GM19240 (cell line): ENCODE results near the gene PTPRN2.
"Not testable (repeated sequence)": the region's sequence is repeated elsewhere in the genome, so short reads cannot be mapped to it uniquely, and the experiment has no call there.

Experiments
- DNase-seq: peaks from one replicate; pipeline ENCODE4 v3.0.0; 2011; ENCODE audit warnings: low spot score; ENCODE audit not compliant: insufficient read length

PTPRN2 gene

DNA sequence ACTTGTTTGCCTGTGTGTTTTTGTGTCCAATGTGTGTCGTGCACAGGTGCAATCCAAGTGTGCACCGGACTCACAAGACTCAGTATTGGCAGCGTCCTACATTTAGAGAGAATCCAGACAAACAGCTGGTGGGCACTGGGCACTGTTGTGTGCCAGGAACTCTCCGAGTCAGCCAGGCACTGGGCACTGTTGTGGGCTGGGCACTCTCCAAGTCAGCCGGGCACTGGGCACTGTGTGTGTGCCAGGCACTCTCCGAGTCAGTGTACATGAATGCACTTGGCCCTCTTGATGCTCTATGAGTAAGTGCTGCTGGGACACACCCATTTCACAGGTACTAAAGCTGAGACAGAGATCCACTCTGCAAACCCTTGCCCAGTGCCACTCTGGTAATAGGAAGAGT lies 303.5 kb downstream of the PTPRN2 start:
- no peak for DNase-seq

DNA sequence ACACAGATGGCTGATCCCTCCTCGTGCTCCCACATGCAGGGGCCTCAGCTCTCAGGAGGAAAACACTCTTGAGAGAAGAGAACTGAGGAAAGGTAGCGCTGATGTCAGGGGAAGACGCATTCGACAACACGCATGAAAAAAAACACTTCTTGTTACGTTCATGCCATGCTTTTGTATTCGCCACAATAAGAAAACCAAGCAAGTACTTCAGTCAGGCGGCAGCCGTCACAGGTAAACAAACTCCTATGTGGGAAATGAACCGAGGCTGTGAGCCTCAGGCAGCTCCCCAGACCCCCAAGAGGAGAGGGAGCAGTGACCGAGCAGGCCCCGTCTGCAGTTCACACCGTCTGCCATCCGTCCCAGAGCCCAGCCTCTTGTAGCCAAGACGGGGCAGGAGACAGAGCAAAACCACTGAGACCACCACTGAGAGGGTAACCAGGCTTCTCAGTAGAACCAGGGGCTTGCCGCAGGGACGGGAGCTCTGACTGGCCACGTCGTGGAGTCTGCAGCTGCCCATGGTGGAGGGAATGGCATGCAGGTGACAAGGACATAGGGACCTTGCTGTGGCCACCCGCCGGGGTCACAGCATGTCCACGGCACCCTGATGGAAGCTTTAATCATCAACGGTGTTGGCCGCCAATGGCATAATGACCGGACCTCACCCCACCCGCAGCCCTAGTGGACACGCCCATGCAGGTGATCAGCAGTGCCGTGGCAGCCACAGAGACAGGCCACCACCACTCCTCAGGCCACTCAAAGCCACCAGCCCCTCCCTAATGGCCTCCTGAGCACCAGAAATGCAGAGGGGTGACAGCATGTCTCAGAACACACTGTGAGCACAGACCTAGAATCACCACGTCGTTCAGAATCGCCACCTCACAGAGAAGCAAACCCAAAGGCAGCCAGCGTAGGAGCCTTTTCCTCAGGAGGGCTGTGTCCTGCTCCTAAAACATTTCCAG lies 304.3 kb downstream of the PTPRN2 start:
- no peak for DNase-seq

DNA sequence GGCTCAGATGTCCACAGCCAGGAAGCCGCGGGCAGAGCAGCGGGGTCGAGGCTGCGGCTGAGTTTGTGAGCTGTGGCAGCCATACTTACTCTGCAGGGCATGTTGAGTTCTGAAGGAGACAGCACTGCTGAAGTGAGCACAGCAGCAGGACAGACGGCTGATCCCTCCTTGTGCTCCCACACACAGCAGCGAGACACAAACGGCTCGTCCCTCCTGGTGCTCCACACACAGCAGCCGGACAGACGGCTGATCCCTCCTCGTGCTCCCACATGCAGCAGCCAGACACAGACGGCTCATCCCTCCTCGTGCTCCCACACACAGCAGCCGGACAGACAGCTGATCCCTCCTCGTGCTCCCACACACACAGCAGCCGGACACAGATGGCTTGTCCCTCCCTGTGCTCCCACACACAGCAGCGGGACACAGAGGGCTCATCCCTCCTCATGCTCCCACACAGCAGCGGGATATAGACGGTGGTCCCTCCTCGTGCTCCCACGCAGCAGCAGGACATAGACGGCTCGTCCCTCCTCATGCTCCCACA lies 305.1 kb downstream of the PTPRN2 start:
- DNase-seq: no peak

DNA sequence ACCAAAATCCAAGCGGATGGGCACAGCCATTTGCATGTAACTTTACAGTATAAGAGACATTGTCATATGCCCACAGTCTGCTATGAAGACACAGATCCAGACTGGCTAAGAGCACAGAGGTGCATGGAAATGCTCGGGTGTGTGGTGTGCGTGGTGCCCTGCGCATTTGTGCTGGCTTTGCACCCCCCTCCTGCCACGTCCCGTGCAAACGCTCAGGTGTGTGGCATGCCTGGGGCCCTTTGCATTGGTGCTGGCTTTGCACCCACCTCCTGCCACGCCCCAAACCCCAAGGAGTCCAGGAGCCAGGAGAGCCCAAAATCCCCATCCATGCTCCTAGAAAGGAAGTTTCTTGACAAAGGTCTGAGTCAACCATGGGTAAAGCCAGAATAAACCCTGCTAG lies 306.2 kb downstream of the PTPRN2 start:
- DNase-seq: no peak

DNA sequence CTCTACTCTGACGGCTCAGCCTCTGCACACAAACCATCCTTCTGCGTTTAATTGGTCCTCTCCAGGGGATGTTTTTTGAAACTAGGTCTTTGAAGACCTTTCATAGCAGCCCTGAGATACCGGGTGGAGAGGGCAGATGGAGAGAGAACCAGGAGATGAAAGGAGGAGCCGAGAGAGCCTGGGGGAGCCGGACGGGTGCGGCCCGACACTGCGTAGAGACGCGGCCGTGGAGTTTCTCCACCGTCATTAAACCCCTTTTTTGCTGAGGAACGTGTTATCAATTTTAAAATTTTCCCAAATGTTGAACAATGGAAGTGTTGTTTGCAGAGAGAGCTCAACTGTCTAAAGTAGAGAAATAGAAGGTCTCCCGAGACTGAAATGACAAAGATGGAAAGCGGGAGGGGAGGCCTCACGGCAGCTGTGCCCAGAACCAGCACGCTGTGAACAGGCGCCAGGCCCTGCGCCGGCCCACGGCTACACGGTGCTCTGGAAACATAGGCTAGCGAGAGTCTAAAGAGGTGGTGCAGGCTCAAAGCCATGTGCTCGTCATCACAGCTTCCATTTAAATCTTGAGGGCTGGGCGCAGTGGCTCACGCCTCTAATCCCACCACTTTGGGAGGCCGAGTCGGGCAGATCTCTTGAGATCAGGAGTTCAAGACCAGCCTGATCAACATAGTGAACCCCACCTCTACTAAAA lies 307.0 kb downstream of the PTPRN2 start:
- no peak for DNase-seq

DNA sequence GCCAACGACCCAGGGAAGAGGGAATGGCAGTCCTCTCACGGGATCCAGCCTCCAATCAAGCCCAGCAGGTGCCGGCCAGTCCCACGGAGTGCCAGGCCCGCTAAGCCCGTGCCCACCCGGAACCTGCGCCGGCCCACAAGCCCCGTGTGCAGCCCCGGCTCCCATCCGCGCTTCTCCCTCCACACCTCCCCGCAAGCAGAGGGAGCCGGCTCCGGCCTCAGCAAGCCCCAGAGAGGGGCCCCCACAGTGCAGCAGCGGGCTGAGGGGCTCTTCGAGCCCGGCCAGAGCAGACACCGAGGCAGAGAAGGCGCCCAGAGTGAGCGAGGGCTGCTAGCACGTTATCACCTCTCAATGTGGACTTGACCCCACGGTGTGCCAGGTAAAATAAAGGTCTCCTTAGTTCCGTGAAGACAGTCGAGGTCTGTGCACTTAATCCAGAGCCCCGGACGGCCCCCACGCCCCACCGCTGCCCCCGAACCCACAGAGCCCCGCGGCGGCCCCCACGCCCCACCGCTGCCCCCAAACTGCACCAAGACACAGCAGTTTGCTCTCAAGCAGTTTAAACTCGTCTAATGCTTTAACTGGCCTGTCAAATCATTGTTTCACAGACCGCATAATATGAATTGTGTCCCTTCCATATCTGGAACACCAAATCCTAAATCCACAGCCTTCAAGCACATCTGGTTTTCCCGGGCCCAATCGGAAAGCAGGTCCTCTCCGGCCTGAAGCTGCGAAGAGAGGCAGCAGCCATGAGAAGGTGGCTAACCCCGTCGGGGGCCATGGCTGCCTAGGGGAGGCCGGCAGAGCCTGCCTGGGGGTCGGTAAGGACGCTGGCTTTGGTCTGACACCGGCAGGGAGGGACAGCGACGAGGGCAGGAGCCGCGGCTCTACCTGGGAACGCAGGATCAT lies 307.8 kb downstream of the PTPRN2 start:
- DNase-seq: no peak

DNA sequence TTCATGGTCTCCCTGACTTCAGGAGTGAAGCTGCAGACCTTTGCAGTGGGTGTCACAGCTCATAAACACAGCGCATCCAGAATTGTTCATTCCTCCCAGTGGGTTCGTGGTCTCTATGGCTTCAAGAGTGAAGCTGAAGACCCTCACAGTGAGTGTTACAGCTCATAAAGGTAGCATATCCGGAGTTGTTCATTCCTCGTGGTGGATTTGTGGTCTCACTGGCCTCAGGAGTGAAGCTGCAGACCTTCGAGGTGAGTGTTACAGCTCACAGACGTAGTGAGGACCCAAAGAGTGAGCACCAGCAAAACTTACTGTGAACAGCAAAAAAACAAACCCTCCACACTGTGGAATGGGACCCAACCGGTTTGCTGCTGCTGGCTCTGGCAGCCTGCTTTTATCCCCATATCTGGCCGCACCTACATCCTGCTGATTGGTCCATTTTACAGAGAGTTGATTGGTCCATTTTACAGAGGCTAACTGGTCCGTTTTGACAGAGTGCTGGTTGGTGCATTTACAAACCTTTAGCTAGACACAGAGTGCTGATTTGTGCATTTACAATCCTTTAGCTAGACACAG lies 308.8 kb downstream of the PTPRN2 start:
- no peak for DNase-seq

DNA sequence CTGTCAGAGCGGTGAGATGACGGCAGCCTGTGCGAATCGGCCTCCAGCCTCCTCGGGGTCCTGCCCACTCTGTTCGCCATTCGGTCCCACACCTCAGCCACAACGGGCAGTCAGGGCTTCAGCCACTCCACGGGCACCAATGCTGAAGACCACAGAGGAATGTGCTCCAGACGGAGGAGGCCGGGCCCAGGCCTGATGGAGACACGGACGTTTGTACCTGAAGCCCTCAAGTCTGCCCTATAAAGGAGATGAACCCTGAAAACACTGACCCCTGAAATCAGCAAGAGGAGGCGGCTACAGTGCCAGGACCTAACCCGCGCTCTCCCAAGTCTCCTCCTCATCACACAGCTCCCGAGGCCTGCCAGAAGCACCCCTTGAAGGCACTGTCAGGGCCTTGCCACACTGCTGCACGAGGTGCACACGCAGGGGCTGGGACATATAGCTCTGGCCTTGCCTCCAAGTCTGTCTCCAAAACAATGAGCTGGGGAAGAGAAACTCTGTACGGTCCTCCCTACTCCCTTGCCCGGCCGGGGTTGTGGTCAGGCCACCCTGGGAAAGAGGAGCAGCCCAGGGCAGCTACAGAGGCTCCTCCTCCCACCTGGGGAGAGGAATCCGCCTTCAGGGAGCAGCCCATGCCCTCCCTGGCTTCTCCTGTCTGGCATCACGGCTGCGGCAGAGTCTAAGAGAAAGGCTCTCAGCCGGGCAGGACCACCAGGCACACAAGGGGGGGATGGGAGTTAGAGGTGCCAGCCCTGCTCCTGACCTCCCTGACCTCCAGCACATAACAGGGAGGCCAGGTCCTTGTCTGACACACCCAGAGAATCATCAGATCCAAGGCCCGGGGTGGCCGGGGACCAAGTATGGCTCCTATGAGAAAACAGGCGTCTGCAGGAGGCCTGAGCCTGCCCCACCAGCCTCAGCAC lies 310.1 kb downstream of the PTPRN2 start:
- DNase-seq: no peak

DNA sequence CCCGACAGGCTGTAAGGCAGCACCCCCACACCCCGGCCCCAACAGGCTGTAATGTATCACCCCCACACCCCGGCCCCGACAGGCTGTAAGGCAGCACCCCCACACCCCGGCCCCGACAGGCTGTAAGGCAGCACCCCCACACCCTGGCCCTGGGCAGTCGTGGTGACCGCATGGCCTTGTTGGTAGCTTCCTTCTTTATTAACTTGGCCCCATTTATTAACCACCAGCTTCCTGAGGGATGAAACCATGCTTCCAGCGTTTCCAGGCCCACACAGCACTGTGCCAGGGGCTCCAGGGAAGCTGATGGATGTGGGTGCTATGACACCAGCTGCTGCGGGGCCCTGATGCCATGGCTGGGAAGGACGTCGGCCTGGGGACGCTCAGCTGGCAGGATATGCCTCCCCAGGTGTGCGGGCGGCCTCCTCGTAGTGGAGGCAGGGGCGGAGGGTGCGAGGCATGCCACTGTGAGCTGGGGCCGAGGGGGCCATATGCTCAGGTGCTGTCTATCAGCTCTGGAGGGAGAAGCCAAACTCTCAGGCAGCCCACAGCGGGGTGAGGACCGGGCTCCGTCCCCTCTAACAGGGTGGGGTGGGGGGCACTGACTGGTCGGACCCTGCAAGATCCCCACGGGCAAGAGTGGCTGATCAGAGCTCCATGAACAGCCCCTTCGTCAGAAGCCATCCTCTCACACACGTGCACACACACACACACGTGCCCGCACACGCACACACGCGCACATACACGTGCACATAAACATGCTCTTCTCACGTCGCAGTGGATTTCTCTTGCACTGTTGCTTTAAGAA lies 311.0 kb downstream of the PTPRN2 start:
- no peak for DNase-seq

DNA sequence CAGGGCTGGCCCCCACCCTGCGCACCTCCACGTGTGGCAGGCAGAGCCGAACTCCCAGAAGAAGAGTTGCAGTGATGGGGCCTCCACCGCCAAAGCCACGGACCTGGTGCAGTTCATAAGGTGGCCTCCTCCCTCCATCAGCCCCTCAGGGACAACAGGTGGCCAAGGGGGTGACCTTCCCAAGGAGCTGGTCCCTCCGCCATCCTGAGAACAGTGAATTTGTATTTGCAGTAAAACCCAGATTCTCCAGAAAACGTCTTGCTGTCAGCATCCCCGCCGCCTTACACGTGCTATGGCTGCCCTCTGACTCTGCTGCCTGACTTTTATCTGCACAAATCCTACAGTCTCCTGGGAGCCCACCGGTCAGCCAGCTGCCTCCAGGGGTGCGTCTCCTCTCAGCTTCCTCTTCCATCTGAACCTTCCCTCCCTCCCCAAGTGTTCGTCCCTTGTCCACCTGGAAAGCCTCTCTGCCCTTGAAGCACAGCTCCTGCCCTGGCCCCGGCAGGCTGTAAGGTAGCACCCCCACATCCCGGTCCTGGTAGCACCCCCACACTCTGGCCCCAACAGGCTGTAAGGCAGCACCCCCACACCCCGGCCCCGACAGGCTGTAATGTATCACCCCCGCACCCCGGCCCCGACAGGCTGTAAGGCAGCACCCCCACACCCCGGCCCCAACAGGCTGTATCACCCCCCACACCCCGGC lies 311.8 kb downstream of the PTPRN2 start:
- DNase-seq: no peak

DNA sequence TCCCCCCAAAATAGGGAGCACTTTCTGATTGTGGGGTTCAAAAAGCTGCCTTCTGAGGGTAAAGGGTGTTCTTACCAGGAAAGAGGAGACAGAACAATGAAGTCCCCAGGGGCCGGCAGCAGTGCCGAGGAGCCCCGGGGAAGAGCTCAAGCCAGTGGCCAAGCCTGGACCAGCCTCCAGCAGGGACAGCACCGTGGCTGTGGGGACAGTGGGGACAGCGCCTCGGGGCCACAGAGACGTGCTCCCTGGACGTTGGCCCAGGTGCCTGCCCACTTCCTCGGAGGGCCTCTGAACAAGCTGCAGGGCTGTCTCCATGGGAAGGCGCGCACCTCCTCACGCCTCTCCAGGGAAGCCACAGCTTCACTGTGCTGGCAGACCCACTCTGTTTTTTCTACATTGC lies 312.6 kb downstream of the PTPRN2 start:
- DNase-seq: no peak

DNA sequence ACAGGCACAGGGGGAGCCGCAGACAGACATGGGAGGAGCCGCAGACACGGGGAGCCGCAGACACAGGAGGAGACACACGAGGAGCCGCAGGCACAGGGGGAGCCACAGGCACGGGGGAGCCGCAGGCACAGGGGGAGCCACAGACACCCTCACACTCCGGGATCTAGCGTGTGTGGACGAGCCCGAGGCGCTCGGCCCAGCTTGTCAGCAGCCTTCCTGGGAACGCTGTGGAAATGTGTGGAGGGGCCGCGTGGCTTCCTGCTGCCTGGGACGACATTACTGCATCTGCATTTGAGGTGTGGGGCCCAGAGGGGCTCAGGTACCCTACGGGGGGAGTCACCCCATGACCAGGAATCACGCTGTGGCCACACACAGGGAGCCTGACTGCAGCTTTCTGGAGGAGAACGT lies 313.2 kb downstream of the PTPRN2 start:
- no peak for DNase-seq

DNA sequence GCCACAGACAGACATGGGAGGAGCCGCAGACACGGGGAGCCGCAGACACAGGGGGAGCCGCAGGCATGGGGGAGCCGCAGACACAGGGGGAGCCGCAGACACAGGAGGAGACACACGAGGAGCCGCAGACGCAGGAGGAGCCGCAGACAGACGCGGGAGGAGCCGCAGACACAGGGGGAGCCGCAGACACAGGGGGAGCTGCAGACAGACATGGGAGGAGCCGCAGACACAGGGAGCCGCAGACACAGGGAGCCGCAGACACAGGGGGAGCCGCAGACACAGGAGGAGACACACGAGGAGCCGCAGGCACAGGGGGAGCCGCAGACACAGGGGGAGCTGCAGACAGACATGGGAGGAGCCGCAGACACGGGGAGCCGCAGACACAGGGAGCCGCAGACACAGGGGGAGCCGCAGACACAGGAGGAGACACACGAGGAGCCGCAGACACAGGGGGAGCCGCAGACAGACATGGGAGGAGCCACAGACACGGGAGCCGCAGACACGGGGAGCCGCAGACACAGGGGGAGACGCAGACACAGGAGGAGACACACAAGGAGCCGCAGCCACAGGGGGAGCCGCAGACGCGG lies 313.8 kb downstream of the PTPRN2 start:
- DNase-seq: not testable (repeated sequence)

DNA sequence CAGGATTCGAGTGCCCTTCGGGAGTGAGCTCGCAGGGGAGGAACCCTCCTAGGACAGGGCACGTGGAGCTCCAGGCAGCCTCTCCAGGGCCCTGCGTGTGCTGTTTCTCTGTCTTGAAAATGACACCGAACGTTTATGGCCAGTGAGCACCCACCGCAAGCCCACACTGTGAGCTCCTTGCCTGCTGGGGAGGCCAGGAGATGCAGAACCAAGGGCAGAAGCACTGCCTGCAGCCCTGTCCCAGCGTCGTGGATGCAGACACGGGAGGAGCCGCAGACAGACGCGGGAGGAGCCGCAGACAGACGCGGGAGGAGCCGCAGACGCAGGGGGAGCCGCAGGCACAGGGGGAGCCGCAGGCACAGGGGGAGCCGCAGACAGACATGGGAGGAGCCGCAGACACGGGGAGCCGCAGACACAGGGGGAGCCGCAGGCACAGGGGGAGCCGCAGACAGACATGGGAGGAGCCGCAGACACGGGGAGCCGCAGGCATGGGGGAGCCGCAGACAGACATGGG lies 314.4 kb downstream of the PTPRN2 start:
- DNase-seq: no peak

DNA sequence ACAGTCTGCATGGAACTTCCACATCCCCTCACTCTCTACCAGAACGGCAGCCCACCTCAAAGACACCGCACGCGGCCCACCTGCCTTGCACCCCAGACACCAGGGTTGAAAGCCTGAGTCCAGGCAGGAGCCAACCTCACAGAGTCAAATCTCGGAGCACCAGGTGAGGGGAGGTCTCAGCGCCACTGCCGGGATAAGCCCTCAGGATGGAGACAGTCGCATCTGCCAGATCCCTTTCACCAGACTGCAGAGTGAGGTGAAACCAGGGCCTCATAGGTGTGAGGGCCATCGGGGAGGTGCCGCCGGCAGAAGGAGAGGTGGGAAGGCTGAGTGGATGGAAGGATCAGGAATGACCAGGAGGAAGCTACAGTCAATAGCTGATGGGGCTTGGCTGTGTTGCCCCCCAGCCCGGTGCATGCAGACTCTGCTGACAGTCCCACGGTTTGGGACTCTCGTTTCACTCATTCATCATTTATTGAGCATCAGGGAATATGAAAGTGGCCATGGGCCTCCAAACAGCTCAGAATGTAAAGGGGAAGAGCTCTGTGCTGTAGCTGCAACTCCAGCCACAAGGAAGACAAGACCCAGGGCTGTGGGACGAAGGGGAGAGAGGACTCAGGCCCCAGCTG lies 315.0 kb downstream of the PTPRN2 start:
- DNase-seq: no peak

DNA sequence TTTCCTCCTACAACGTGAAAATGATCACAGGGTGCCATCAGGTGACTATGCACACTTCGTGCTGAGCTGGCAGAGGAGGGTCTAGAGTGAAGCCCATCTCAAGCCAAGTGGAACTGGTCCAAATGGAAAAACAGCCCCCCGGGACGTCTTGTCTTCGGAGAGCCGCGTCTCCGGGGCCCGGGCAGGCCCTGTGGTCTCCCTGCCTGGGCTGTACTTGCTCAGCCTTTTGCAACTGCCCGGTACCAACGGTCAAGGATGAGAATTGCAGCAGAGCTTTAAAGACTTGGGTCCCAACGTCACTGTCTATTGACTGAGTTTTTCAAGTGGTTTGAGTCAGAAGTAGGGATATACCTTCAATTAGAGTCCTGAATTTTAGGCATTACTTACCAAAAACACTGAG lies 315.5 kb downstream of the PTPRN2 start:
- DNase-seq: no peak

DNA sequence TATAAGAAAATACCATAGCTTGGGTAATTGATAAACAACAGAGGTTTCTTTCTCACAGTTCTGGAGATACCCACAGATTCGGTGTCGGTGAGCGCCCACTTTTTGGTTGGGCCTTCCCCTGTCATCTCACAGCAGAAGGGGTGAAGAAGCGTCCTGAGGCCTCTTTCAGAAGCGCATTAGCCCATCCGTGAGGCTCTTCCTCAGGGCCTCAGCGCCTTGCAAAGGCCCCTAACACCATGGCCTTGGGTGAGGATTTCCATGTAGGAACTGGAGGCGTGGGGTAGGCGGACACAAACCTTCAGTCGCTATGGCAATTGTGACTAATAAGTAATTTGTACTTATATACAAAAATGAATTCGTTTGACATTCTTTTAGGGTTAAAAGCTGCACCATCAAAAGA lies 316.0 kb downstream of the PTPRN2 start:
- DNase-seq: no peak
